ENCODE results near the gene LPIN2. TPM values are rescaled to one million over a fixed set of nuclear protein-coding genes. Genes with fewer than 3 reads are reported as not detected.

Gene LPIN2
- total RNA-seq (2014; rRNA removed; shearing (Covaris generic); ENCODE audit: low replicate concordance): 8.5 and 13.7 TPM in 2 replicates

DNA sequence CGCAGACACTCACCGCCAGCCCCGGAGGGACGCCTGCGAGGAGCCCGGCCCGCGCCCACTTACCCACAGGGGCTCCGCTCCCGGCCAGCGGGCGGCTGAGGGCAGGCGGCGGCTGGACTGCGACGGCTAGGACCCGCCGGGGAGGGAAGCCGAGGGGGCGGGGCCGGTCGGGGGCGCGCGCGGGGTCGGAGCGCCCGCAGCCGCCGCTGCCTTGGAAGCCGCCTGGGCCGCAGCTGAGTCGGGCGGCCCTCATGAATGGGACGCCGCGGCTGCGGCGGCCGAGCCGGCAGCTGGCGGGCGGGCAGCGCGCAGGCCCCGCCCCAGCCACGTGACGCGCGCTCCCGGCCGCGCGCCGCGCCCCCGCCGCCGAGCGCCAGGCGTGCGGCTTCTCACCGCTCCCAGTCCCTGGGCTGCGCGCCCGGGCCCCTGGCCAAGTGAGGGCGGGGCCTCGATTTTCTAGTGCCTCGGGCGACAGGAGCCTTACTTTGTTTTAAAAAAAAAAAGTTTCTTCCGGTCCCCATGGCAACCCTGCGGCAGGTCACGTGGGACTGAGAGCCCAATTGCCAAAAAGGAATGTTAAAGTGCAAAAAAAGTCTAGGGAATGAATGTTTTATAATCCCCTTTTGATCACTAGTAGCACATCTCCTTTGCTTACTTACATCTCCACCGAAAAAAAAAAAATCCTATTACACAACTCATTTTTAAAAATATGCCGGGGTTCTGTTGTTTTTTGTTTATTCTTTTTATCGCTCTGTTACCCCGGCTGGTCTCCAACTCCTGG, at the start of gene LPIN2:
TSS of gene LPIN2 (minus strand) at position 121 of the 781 bp plus-strand sequence. CDS start 52,304 bp downstream, outside the sequence.
- H3K36me3 ChIP-seq (ENCODE audit: insufficient read depth, low read length): no peaks in the 10 kb centered on the region
- H4K20me1 ChIP-seq (ENCODE audit: insufficient read depth, low read depth, low read length): no peaks in the 10 kb centered on the region
- no peaks in the 10 kb centered on the region for H3K27me3 ChIP-seq (ENCODE audit: low read length)
- peak within 1 kb of the TSS; percentile 86 for H3K4me2 ChIP-seq (ENCODE audit: low read depth, low read length, poor library complexity, severe bottlenecking)
- no peaks in the 10 kb centered on the region for H3K9me3 ChIP-seq (ENCODE audit: low read length)
- DNase-seq: peak; percentile 99
- H3K9ac ChIP-seq (ENCODE audit: low read length): peak within 1 kb of the TSS; percentile 78
- peak within 1 kb of the TSS; percentile 70 for H3K4me3 ChIP-seq (ENCODE audit: low read length)
- H3K4me1 ChIP-seq (ENCODE audit: low read length): peaks cover 20% of the 10 kb centered on the region
- peaks cover 27% of the 10 kb centered on the region for H3K79me2 ChIP-seq (ENCODE audit: low read length)
- no peaks in the 10 kb centered on the region for H3K9me2 ChIP-seq (replicated peaks; ENCODE audit: insufficient read depth, low read length)
- H3K27ac ChIP-seq (ENCODE audit: low read length): no peak within 1 kb of the TSS
- H2AFZ ChIP-seq (ENCODE audit: low read length): peak within 1 kb of the TSS; percentile 99

- Histone ChIP-seq H2AFZ (ENCODE audit: low read length) (no peak overlapping the region), H3K4me3 (ENCODE audit: low read length) (no peak overlapping the region), H3K4me2 (ENCODE audit: low read depth, low read length, poor library complexity, severe bottlenecking) (no peak overlapping the region), H3K4me1 (ENCODE audit: low read length) (no peaks in the 10 kb centered on the region), H4K20me1 (ENCODE audit: insufficient read depth, low read depth, low read length) (no peaks in the 10 kb centered on the region), H3K9ac (ENCODE audit: low read length) (no peak overlapping the region), H3K79me2 (ENCODE audit: low read length) (no peaks in the 10 kb centered on the region), H3K27ac (ENCODE audit: low read length) (no peak overlapping the region), H3K27me3 (ENCODE audit: low read length) (no peaks in the 10 kb centered on the region), H3K9me3 (ENCODE audit: low read length) (no peaks in the 10 kb centered on the region), H3K36me3 (ENCODE audit: insufficient read depth, low read length) (no peaks in the 10 kb centered on the region), H3K9me2 (replicated peaks; ENCODE audit: insufficient read depth, low read length) (no peaks in the 10 kb centered on the region)
- DNase-seq: no peak
These were observed 48.8 kb upstream of the LPIN2 start for GRCh38 chr18:3061581-3062312.

DNA sequence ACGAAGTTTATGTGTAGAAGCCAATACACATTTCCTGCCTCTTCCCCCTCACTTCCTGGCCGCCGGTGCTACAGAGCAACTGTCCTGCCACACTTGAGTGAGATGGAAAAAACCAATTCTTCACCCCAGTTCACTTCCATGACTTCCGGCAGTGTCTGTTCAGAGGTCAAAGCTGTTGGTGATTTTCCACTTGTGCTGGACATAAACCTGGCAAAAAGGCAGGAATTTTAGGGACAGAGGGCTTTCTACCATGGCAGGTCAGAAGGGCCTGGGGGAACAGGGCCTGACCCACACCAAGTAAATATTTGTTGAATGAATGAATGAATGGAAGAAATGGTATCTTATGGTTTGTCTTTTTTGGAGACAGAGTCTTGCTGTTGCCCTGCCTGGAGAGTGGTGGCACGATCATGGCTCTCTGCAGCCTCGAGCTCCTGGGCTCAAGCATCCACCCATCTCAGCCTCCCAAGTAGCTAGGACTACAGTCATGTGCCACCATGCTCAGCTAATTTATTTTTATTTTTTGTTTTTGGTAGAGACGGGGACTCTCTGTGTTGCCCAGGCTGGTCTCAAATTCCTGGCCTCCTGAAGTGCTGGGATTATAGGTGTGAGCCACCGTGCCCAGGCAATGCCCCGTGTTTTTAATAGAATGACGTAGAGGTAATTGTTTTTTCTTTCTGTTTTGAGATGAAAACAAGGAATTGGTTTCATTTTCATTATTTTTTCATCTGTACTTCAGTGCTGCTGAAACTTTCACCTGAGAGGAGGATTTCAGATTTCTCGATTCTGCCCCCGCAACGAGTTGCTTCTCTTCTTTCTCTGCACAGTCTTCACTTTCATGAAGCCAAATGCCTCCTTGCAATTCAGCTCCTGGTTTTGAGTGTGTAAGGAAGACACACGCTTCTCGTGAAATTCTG, 48.0 kb upstream of the LPIN2 start:
- Histone ChIP-seq H3K9ac (ENCODE audit: low read length) (no peak overlapping the region), H3K4me3 (ENCODE audit: low read length) (no peak overlapping the region), H3K4me1 (ENCODE audit: low read length) (no peaks in the 10 kb centered on the region), H2AFZ (ENCODE audit: low read length) (no peak overlapping the region), H3K9me2 (replicated peaks; ENCODE audit: insufficient read depth, low read length) (no peaks in the 10 kb centered on the region), H4K20me1 (ENCODE audit: insufficient read depth, low read depth, low read length) (no peaks in the 10 kb centered on the region), H3K4me2 (ENCODE audit: low read depth, low read length, poor library complexity, severe bottlenecking) (no peak overlapping the region), H3K9me3 (ENCODE audit: low read length) (no peaks in the 10 kb centered on the region), H3K36me3 (ENCODE audit: insufficient read depth, low read length) (no peaks in the 10 kb centered on the region), H3K27me3 (ENCODE audit: low read length) (no peaks in the 10 kb centered on the region), H3K27ac (ENCODE audit: low read length) (no peak overlapping the region), H3K79me2 (ENCODE audit: low read length) (no peaks in the 10 kb centered on the region)
- DNase-seq: no peak

DNA sequence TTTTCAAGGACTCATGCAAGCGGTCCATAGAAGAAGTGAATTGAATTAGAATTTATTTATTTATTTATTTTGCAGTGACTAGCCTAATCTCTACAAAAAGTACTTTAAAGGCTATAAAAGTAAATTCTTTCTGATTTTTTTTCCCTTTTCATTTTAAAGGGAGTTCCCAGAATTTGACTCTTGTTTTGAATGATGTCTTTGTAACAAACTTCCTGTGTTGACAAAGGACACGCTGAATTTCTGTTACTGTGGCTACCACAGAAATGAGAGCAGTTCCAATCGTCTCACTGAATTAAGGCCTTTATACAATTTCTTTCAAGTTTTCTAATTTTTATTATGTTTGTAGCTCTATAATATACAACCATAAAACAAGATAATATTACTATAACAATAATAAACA, 46.3 kb upstream of the LPIN2 start:
- H3K9me3 ChIP-seq (ENCODE audit: low read length): no peaks in the 10 kb centered on the region
- no peaks in the 10 kb centered on the region for H3K79me2 ChIP-seq (ENCODE audit: low read length)
- no peaks in the 10 kb centered on the region for H3K4me1 ChIP-seq (ENCODE audit: low read length)
- no peaks in the 10 kb centered on the region for H4K20me1 ChIP-seq (ENCODE audit: insufficient read depth, low read depth, low read length)
- no peak for DNase-seq
- H3K4me2 ChIP-seq (ENCODE audit: low read depth, low read length, poor library complexity, severe bottlenecking): no peak overlapping the region
- H3K9ac ChIP-seq (ENCODE audit: low read length): no peak overlapping the region
- no peaks in the 10 kb centered on the region for H3K9me2 ChIP-seq (replicated peaks; ENCODE audit: insufficient read depth, low read length)
- H3K36me3 ChIP-seq (ENCODE audit: insufficient read depth, low read length): no peaks in the 10 kb centered on the region
- H3K27ac ChIP-seq (ENCODE audit: low read length): no peak overlapping the region
- H2AFZ ChIP-seq (ENCODE audit: low read length): no peak overlapping the region
- H3K27me3 ChIP-seq (ENCODE audit: low read length): no peaks in the 10 kb centered on the region
- H3K4me3 ChIP-seq (ENCODE audit: low read length): no peak overlapping the region

DNA sequence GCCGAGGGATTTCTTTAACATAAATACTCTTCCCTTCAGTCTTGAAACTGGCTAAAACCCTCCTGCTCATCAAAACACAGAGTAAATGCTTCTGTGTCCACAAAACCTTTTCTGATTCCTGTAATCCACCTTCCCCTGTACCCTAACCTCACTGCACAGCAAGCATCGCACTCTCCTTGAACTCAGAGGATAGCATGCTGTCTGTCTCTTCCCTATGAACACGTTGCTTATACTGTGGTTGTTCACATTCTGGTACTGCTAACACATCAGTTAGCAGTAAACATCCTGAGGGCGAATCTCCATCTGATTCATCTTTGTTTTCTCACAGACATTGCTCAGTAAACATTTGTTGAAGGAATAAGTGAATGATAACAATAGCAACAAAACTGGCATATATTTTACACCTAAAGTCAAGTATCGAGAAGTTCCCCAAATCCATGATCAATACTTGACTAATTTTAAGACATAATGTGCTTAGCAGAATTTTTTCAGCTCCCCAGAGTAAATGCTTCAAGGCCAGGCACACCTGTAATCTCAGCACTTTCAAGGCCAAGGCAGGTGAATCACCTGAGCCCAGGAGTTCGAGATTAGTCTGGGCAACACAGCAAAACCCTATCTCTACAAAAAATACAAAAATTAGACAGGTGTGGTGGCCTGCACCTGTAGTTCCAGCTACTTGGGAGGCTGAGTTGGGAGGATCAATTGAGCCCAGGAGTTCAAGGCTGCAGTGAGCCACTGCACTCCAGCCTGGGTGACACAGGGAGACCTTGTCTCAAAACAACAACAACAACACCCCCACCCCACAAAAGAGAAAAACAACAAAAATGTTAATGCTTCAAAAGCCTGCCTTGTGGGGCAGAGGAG, 45.6 kb upstream of the LPIN2 start:
- H3K4me1 ChIP-seq (ENCODE audit: low read length): no peaks in the 10 kb centered on the region
- H3K4me2 ChIP-seq (ENCODE audit: low read depth, low read length, poor library complexity, severe bottlenecking): no peak overlapping the region
- H2AFZ ChIP-seq (ENCODE audit: low read length): no peak overlapping the region
- H3K27me3 ChIP-seq (ENCODE audit: low read length): no peaks in the 10 kb centered on the region
- no peak overlapping the region for H3K27ac ChIP-seq (ENCODE audit: low read length)
- H3K79me2 ChIP-seq (ENCODE audit: low read length): no peaks in the 10 kb centered on the region
- H3K36me3 ChIP-seq (ENCODE audit: insufficient read depth, low read length): no peaks in the 10 kb centered on the region
- H3K9me3 ChIP-seq (ENCODE audit: low read length): no peaks in the 10 kb centered on the region
- no peak for DNase-seq
- no peaks in the 10 kb centered on the region for H4K20me1 ChIP-seq (ENCODE audit: insufficient read depth, low read depth, low read length)
- no peak overlapping the region for H3K9ac ChIP-seq (ENCODE audit: low read length)
- no peaks in the 10 kb centered on the region for H3K9me2 ChIP-seq (replicated peaks; ENCODE audit: insufficient read depth, low read length)
- H3K4me3 ChIP-seq (ENCODE audit: low read length): no peak overlapping the region

DNA sequence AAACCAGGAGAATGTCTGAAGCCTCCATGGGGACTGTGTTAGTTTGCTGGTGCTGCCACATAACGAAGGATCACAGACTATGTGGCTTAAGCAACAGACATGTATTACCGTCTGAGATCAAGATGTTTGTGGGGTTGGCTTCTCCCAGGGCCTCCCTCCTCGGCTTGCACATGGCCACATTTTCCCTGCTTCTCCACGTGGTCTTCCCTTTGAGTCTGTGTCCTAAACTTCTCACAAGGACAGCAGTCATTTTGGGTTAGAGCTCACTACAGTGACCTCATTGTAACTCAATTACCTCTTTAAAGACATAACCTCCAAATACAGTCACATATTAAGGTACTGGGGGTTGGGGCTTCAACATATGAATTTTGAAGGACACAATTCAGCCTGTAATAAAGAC, 44.6 kb upstream of the LPIN2 start:
- Histone ChIP-seq H3K9me3 (ENCODE audit: low read length) (no peaks in the 10 kb centered on the region), H3K9me2 (replicated peaks; ENCODE audit: insufficient read depth, low read length) (no peaks in the 10 kb centered on the region), H3K4me3 (ENCODE audit: low read length) (no peak overlapping the region), H3K79me2 (ENCODE audit: low read length) (no peaks in the 10 kb centered on the region), H3K27ac (ENCODE audit: low read length) (no peak overlapping the region), H3K4me2 (ENCODE audit: low read depth, low read length, poor library complexity, severe bottlenecking) (no peak overlapping the region), H2AFZ (ENCODE audit: low read length) (no peak overlapping the region), H3K9ac (ENCODE audit: low read length) (no peak overlapping the region), H3K4me1 (ENCODE audit: low read length) (no peaks in the 10 kb centered on the region), H3K27me3 (ENCODE audit: low read length) (no peaks in the 10 kb centered on the region), H3K36me3 (ENCODE audit: insufficient read depth, low read length) (no peaks in the 10 kb centered on the region), H4K20me1 (ENCODE audit: insufficient read depth, low read depth, low read length) (no peaks in the 10 kb centered on the region)
- no peak for DNase-seq

DNA sequence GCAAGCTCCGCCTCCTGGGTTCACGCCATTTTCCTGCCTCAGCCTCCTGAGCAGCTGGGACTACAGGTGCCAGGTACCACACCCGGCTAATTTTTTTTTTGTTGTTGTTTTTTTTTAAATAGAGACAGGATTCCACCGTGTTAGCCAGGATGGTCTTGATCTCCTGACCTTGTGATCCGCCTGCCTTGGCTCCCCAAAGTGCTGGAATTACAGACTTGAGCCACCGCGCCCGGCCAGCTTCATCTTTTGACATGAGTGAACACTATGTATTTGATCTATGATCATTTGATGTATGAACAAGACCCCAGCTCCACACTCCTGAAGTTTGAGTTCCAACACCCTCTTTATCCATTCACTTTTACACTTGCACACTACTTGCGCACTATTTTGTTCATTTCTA, 43.4 kb upstream of the LPIN2 start:
- Histone ChIP-seq H3K9me2 (replicated peaks; ENCODE audit: insufficient read depth, low read length) (no peaks in the 10 kb centered on the region), H3K9ac (ENCODE audit: low read length) (no peak overlapping the region), H3K36me3 (ENCODE audit: insufficient read depth, low read length) (no peaks in the 10 kb centered on the region), H2AFZ (ENCODE audit: low read length) (no peak overlapping the region), H3K4me1 (ENCODE audit: low read length) (no peaks in the 10 kb centered on the region), H3K79me2 (ENCODE audit: low read length) (no peaks in the 10 kb centered on the region), H3K4me2 (ENCODE audit: low read depth, low read length, poor library complexity, severe bottlenecking) (no peak overlapping the region), H4K20me1 (ENCODE audit: insufficient read depth, low read depth, low read length) (no peaks in the 10 kb centered on the region), H3K4me3 (ENCODE audit: low read length) (no peak overlapping the region), H3K27me3 (ENCODE audit: low read length) (no peaks in the 10 kb centered on the region), H3K27ac (ENCODE audit: low read length) (no peak overlapping the region), H3K9me3 (ENCODE audit: low read length) (no peaks in the 10 kb centered on the region)
- no peak for DNase-seq
